ENCODE data around the gene PCK2. TPM values are rescaled to one million over a fixed set of nuclear protein-coding genes. Genes with fewer than 3 reads are reported as not detected.

Gene PCK2
- total RNA-seq, 6 experiments from 2014 or later = 19.9 to 27.6 (median 24.0) TPM

DNA sequence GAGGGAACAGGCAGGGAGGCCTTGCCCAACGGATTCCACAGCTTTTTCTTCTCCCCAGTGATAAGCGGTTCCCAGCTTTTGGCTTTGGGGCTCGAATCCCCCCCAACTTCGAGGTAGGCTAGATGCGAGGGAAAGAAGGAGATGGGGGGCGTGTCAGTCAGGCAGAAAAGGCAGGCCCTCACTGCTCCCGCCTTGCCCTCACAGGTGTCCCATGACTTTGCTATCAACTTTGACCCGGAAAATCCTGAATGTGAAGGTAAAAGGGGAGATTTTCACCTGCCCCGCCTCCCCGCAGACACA, 17.9 kb upstream of the PCK2 start:
- peaks cover 35% of the 10 kb centered on the region for H3K27me3 Mint-ChIP-seq (ENCODE audit: insufficient read depth)
- H3K4me3 Mint-ChIP-seq = no peak overlapping the region

DNA sequence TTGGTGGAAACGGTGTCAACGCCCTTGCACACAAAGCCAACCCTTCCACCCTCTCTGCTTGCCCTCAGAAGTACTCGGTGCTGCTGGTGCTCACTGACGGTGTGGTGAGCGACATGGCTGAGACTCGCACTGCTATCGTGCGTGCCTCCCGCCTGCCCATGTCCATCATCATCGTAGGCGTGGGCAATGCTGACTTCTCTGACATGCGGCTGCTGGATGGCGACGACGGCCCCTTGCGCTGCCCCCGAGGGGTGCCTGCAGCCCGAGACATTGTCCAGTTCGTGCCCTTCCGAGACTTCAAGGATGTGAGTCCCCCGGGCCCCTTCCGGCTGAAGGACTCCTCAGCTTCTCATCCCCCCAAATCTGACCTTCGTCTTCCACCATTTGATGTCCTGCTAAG, 17.0 kb upstream of the PCK2 start:
- Mint-ChIP-seq H3K4me1 (ENCODE audit: low read depth) (no peaks in the 10 kb centered on the region), H3K36me3 (ENCODE audit: low read depth) (no peaks in the 10 kb centered on the region), H3K4me3 (no peak overlapping the region), H3K9me3 (no peaks in the 10 kb centered on the region), H3K27ac (no peak overlapping the region), H3K27me3 (ENCODE audit: insufficient read depth) (peaks cover 38% of the 10 kb centered on the region)
- DNase-seq = no peak
- TF ChIP-seq, protein P1, sequence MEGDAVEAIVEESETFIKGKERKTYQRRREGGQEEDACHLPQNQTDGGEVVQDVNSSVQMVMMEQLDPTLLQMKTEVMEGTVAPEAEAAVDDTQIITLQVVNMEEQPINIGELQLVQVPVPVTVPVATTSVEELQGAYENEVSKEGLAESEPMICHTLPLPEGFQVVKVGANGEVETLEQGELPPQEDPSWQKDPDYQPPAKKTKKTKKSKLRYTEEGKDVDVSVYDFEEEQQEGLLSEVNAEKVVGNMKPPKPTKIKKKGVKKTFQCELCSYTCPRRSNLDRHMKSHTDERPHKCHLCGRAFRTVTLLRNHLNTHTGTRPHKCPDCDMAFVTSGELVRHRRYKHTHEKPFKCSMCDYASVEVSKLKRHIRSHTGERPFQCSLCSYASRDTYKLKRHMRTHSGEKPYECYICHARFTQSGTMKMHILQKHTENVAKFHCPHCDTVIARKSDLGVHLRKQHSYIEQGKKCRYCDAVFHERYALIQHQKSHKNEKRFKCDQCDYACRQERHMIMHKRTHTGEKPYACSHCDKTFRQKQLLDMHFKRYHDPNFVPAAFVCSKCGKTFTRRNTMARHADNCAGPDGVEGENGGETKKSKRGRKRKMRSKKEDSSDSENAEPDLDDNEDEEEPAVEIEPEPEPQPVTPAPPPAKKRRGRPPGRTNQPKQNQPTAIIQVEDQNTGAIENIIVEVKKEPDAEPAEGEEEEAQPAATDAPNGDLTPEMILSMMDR (IDR thresholded peaks at IDR 0.05) = no peak

More for the DNA sequence above, 17.9 kb upstream of the PCK2 start:
- Mint-ChIP-seq H3K27ac (no peak overlapping the region), H3K36me3 (ENCODE audit: low read depth) (no peaks in the 10 kb centered on the region), H3K9me3 (no peaks in the 10 kb centered on the region), H3K4me1 (ENCODE audit: low read depth) (no peaks in the 10 kb centered on the region)
- TF ChIP-seq, protein P1 (IDR thresholded peaks at IDR 0.05) = no peak
- no peak for DNase-seq

DNA sequence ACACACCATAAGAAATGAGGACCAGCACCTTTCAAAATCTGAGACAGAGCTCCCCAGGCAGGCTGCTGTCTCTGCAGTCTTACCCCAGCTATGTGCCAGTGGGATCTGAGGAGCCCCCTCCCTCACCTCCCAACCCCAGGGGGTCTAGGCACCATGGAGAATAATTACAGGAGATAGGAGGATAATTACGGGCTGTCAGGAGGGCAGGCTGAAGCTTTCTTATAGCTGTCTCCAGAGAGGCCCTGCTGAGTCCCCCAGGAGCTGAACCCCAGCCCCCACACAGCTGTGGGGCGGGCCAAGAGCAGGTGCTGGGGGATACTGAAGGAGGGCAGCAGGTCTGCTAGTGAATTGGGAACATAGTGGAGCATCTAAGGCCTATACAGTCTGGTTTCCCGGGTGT, 16.0 kb upstream of the PCK2 start:
- DNase-seq = no peak
- Mint-ChIP-seq H3K4me3 (no peak overlapping the region), H3K27me3 (ENCODE audit: insufficient read depth) (peaks cover 42% of the 10 kb centered on the region), H3K27ac (no peak overlapping the region), H3K4me1 (ENCODE audit: low read depth) (no peaks in the 10 kb centered on the region), H3K9me3 (no peaks in the 10 kb centered on the region), H3K36me3 (ENCODE audit: low read depth) (no peaks in the 10 kb centered on the region)
- TF ChIP-seq, protein P1 (IDR thresholded peaks at IDR 0.05) = no peak

DNA sequence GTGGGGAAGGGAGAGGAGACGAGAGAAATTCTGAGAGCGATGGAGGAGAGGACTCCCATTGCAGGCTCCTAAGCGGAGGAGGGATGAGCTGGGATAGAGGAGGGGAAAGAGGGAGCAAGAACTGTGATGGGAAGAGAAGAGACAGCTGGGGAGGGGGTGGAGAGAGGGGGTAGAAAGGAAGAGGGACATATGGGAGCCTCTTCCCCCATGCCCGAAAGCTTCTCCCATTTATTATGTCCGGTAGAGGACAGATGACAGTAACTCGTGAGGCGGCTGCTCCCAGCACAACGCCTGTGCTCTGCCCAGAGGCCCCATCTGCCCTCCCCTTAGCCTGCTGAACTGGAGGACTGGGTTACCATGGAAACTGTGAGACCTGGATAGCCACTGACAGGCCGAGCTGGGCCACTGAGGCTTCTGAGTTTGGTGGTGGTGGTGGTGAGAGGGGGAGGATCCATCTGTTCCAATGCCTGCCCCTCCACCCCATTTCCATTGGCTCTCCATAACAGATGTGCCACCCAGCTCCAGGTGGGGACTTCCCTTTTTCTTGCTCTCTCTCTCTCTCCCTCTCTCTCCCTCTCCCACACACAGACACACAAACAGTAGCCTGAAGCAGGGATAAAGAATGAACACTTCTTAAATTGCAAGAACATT, 14.5 kb upstream of the PCK2 start:
- no peak overlapping the region for H3K4me3 Mint-ChIP-seq
- H3K9me3 Mint-ChIP-seq = no peaks in the 10 kb centered on the region
- H3K4me1 Mint-ChIP-seq (ENCODE audit: low read depth) = no peaks in the 10 kb centered on the region
- H3K27me3 Mint-ChIP-seq (ENCODE audit: insufficient read depth) = peaks cover 37% of the 10 kb centered on the region
- TF ChIP-seq, protein P1 (IDR thresholded peaks at IDR 0.05) = no peak
- no peak overlapping the region for H3K27ac Mint-ChIP-seq
- no peak for DNase-seq
- no peaks in the 10 kb centered on the region for H3K36me3 Mint-ChIP-seq (ENCODE audit: low read depth)

DNA sequence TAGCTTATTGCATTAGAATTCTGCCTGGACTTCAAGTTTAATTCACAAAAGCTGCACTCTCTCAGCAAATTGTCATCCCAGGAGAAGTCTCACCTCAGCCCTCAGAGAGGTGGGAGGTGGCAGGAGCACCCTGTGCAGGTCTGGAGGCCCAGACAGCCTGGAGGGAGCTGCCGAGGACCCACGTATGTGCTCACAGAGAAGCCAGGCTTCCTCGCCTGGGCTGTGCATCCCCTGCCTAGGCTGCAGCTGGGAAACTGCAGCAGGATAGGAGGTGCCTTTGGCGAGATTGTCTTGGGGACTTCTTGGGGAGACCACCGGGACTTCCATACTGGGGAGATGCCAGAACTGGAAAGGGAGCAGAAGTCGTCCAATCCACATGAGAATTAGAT, 14.0 kb upstream of the PCK2 start:
- H3K36me3 Mint-ChIP-seq (ENCODE audit: low read depth) = no peaks in the 10 kb centered on the region
- peak overlapping the region; percentile 30; the same call in 1 of the 2 replicates for H3K4me3 Mint-ChIP-seq
- no peak overlapping the region for H3K27ac Mint-ChIP-seq
- no peaks in the 10 kb centered on the region for H3K9me3 Mint-ChIP-seq
- H3K27me3 Mint-ChIP-seq (ENCODE audit: insufficient read depth) = peaks cover 42% of the 10 kb centered on the region
- H3K4me1 Mint-ChIP-seq (ENCODE audit: low read depth) = no peaks in the 10 kb centered on the region
- no peak for DNase-seq
- TF ChIP-seq, protein P1 (IDR thresholded peaks at IDR 0.05) = no peak
